Astrocyte of the spinal cord (primary cell): ENCODE measurements around the gene SLC12A8.
A peak's percentile ranks its signal among the peaks of the same experiment; 100 is the strongest.

Source experiments
- DNase-seq: peaks from one replicate; pipeline ENCODE4 v3.0.0; 2011; ENCODE audit warnings: low read depth, low spot score
- H3K4me3 ChIP-seq: 2 replicates; pipeline ENCODE4 v1.5.1; 2011; ENCODE audit warnings: low read depth, mild to moderate bottlenecking, low read length, moderate library complexity
- CTCF ChIP-seq: IDR thresholded peaks from 2 replicates; pipeline ENCODE4 v1.5.1; 2012; ENCODE audit warnings: low read depth, mild to moderate bottlenecking, low read length, inconsistent platforms
- in situ Hi-C: cut with HindIII; loops from 2 replicates; pipeline ENCODE4 v1.10.0; 2017; ENCODE audit warnings: low sequenced_read_pairs

The SLC12A8 gene

GRCh38 chr3:125055331-125055912, 157.1 kb downstream of the SLC12A8 start:
- no peak for TF ChIP-seq CTCF
- in situ Hi-C loops, result no loop called here
- peak overlapping the region; percentile 90 for H3K4me3 ChIP-seq
- DNase-seq, result no peak

- peak overlapping the region; percentile 90 for H3K4me3 ChIP-seq
- in situ Hi-C loops, result no loop called here
- DNase-seq, result peak; percentile 76
- peak; percentile 8 for TF ChIP-seq CTCF
These were observed 157.9 kb downstream of the SLC12A8 start for GRCh38 chr3:125054449-125055329.

GRCh38 chr3:125054062-125054448, 158.5 kb downstream of the SLC12A8 start:
- no peak for TF ChIP-seq CTCF
- peak overlapping the region; percentile 90 for H3K4me3 ChIP-seq
- no peak for DNase-seq
- in situ Hi-C loops, result no loop called here

GRCh38 chr3:125053304-125053699, 159.2 kb downstream of the SLC12A8 start:
- TF ChIP-seq CTCF, result no peak
- no peak for DNase-seq
- in situ Hi-C loops, result no loop called here
- peak overlapping the region; percentile 90 for H3K4me3 ChIP-seq

- TF ChIP-seq CTCF, result no peak
- in situ Hi-C loops, result no loop called here
- H3K4me3 ChIP-seq, result peak overlapping the region; percentile 90
- peak; percentile 90 for DNase-seq
These were observed 159.8 kb downstream of the SLC12A8 start for GRCh38 chr3:125052624-125053303.

- no peak for TF ChIP-seq CTCF
- H3K4me3 ChIP-seq, result peak overlapping the region; percentile 90
- in situ Hi-C loops, result no loop called here
- peak; percentile 94 for DNase-seq
These were observed 160.6 kb downstream of the SLC12A8 start for GRCh38 chr3:125051715-125052581.
